ENCODE measurements around the gene MLLT10.
"Not testable (repeated sequence)": the region's sequence is repeated elsewhere in the genome, so short reads cannot be mapped to it uniquely, and the experiment has no call there.

MLLT10 gene

GRCh38 chr10:21614000-21614399, 80.0 kb downstream of the MLLT10 start:
- no peak overlapping the region for H3K4me3 ChIP-seq (ENCODE audit: low read depth, low read length)
- no peak for TF ChIP-seq CTCF (IDR thresholded peaks at IDR 0.05; ENCODE audit: low read depth, low read length, missing control alignments)
- no peak for DNase-seq (ENCODE audit: low read depth)

DNA sequence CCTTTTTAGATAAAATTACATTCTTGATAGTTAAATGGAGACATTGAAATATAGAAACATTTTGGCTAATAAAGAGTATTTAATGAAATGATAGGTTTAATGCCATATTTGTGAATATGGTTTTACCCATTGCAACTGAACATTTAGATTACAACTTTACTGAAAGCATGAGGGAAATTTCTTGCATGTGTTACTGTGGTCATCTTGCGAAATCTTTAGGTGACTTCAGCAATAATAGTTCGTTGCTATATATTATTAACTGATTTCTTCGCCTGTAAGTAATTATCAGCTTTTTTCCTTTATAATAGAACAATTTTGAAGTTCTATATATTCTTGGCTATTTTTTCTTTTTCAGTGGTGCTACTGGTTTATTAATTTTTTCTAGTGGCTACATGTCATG, 83.2 kb downstream of the MLLT10 start:
- DNase-seq (ENCODE audit: low read depth) = no peak
- TF ChIP-seq CTCF (IDR thresholded peaks at IDR 0.05; ENCODE audit: low read depth, low read length, missing control alignments) = no peak
- H3K4me3 ChIP-seq (ENCODE audit: low read depth, low read length) = no peak overlapping the region

- H3K4me3 ChIP-seq (ENCODE audit: low read depth, low read length) = no peak overlapping the region
- DNase-seq (ENCODE audit: low read depth) = no peak
- TF ChIP-seq CTCF (IDR thresholded peaks at IDR 0.05; ENCODE audit: low read depth, low read length, missing control alignments) = no peak
Observed at GRCh38 chr10:21623291-21623690, 89.3 kb downstream of the MLLT10 start.

GRCh38 chr10:21624421-21624820, 90.4 kb downstream of the MLLT10 start:
- not testable (repeated sequence) for H3K4me3 ChIP-seq (ENCODE audit: low read depth, low read length); DNase-seq (ENCODE audit: low read depth)

DNA sequence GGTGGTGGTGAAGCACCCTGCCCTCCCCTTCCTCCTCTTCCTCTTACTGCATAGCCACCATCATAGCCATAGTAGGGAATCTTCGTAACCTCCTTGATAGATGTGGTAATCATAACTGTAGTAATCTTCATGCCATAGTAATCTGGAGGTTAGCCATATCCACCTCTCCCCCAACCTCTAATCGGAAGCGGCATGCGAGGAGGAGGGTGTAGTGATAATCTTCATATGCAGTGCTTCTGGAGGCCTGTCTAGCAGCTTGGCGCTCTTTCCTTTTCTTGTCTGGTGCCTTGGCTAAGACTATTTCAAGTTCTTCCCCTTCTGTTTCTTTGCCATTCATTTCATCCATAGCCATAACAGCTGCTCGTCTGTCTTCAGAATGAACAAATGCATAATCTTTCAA, 90.9 kb downstream of the MLLT10 start:
- no peak overlapping the region for H3K4me3 ChIP-seq (ENCODE audit: low read depth, low read length)
- no peak for DNase-seq (ENCODE audit: low read depth)
- TF ChIP-seq CTCF (IDR thresholded peaks at IDR 0.05; ENCODE audit: low read depth, low read length, missing control alignments) = no peak

DNA sequence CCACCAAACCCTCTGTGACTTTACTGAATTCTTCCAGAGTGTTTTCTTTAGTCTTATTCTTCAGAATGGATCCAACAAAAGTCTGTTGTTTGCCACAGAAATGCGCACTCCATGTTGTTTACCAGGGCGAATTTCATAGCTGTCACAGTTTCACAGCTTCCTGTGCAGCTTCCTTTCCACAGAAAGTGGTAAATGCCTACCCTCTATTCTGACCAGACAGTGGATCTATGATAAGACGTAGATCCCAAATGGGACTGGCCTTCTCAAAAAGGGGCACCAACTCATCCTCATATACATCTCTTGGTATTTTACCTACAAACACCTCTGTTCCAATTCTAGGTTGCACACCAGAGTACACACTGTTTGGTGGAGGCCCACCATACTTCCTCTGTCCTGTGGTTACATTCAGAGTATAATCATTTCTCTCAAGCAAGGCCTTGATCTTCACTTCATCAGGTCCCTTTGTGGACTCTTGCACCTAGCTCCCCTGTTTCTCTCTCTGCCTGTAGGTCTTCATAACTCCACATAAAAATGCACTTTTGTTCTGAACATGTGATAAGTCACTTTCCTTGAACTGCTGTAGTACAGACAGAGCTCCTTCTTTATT, 91.7 kb downstream of the MLLT10 start:
- TF ChIP-seq CTCF (IDR thresholded peaks at IDR 0.05; ENCODE audit: low read depth, low read length, missing control alignments) = no peak

DNA sequence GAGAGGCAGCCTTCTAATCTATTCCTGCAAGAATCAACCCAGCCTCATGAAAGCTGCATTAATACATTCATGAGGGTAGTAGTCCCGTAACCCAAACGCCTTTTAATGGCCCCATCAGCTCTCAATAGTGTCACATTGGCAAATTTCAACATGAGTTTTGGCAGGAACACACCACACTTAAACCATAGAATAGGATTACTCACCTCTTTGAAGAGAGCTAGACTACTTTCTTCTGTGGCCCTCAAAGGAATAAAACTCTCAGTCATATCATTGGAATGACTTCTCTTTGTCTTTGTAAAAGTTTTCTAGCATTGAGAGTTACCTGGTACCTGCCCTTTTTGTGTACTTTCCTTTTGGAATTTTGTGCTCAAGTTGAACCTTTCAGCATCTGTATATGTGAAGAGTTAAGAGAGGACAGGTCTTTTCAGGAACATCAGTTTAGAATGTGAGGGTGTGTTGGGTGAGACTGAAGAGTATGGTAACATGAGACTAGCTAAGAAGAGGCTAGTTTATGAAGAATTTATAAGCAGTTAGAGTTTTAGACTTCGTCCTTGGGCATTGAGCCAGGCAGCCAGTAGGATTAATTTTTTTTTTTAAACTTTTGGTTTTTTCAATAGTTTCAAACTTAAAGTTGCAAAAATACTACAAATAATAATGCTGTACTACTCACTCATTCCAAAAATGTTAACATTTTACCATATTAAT, 92.6 kb downstream of the MLLT10 start:
- no peak for DNase-seq (ENCODE audit: low read depth)
- H3K4me3 ChIP-seq (ENCODE audit: low read depth, low read length) = no peak overlapping the region
- TF ChIP-seq CTCF (IDR thresholded peaks at IDR 0.05; ENCODE audit: low read depth, low read length, missing control alignments) = no peak

More for the DNA sequence above, 91.7 kb downstream of the MLLT10 start:
- no peak for DNase-seq (ENCODE audit: low read depth)
- no peak overlapping the region for H3K4me3 ChIP-seq (ENCODE audit: low read depth, low read length)
